Parathyroid adenoma (tissue), 2 donors: ENCODE data around the gene LEO1.

Experiments used
- H2AFZ ChIP-seq: fragments of 300-600 bp; sonication (generic); one replicate; pipeline ENCODE4 v1.7.0; 2017; ENCODE audit warnings: antibody characterized with exemption, mild to moderate bottlenecking
- H3K27ac ChIP-seq: fragments of 300-600 bp; sonication (generic); one replicate; pipeline ENCODE4 v1.7.0; 2017
- H3K27me3 ChIP-seq: fragments of 300-600 bp; sonication (generic); one replicate; pipeline ENCODE4 v1.7.0; 2017; ENCODE audit warnings: low read length; ENCODE audit not compliant: control insufficient read depth, insufficient read depth
- H3K36me3 ChIP-seq: fragments of 300-600 bp; sonication (generic); one replicate; pipeline ENCODE4 v1.7.0; 2017; ENCODE audit warnings: low read length; ENCODE audit not compliant: control insufficient read depth, insufficient read depth
- H3K4me1 ChIP-seq: fragments of 300-600 bp; sonication (generic); one replicate; pipeline ENCODE4 v1.7.0; 2017; ENCODE audit warnings: control low read depth
- H3K4me2 ChIP-seq: fragments of 300-600 bp; sonication (generic); one replicate; pipeline ENCODE4 v1.7.0; 2017; ENCODE audit warnings: low read length
- H3K4me3 ChIP-seq: fragments of 300-600 bp; sonication (generic); one replicate; pipeline ENCODE4 v1.7.0; 2017; ENCODE audit warnings: low read depth, low read length
- H3K79me2 ChIP-seq: fragments of 300-600 bp; sonication (generic); one replicate; pipeline ENCODE4 v1.7.0; 2017; ENCODE audit warnings: control low read depth
- H3K9ac ChIP-seq: fragments of 300-600 bp; sonication (generic); one replicate; pipeline ENCODE4 v1.7.0; 2017; ENCODE audit warnings: mild to moderate bottlenecking
- H3K9me3 ChIP-seq: fragments of 300-600 bp; sonication (generic); one replicate; pipeline ENCODE4 v1.7.0; 2017; ENCODE audit warnings: low read length; ENCODE audit not compliant: control insufficient read depth
- TF ChIP-seq, protein P1 (sequence below): fragments of 300-600 bp; sonication (generic); IDR thresholded peaks from one replicate; pipeline ENCODE4 v1.7.0; 2017; ENCODE audit warnings: antibody characterized with exemption, mild to moderate bottlenecking
- donor health status: primary hyperparathyroidism.

The LEO1 gene

DNA sequence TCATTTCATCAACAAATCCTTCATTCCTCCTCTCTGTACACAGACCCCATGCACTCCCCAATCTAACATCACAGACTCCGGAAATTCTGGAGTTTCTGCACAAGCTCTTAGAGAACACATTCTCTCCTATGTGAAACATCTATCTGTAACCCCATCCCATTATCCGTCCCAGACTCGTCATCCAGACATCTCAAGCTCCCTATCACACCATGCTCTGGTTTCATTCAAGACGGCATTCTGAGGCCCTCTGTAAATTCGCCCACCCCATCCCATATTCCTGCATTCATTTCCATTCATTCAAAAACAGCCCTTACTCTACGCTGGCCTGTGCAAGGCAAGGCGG, 575 bp downstream of the LEO1 start:
- no peaks in the 10 kb centered on the region for H3K36me3 ChIP-seq
- peak overlapping the region; percentile 76 for H3K9ac ChIP-seq
- no peaks in the 10 kb centered on the region for H3K9me3 ChIP-seq
- peak overlapping the region; percentile 96 for H3K4me3 ChIP-seq
- H3K4me1 ChIP-seq, result peaks cover 2% of the 10 kb centered on the region
- peak overlapping the region; percentile 91 for H2AFZ ChIP-seq
- H3K79me2 ChIP-seq, result peaks cover 19% of the 10 kb centered on the region
- peak overlapping the region; percentile 82 for H3K4me2 ChIP-seq
- H3K27ac ChIP-seq, result peak overlapping the region; percentile 88
- TF ChIP-seq, protein P1, sequence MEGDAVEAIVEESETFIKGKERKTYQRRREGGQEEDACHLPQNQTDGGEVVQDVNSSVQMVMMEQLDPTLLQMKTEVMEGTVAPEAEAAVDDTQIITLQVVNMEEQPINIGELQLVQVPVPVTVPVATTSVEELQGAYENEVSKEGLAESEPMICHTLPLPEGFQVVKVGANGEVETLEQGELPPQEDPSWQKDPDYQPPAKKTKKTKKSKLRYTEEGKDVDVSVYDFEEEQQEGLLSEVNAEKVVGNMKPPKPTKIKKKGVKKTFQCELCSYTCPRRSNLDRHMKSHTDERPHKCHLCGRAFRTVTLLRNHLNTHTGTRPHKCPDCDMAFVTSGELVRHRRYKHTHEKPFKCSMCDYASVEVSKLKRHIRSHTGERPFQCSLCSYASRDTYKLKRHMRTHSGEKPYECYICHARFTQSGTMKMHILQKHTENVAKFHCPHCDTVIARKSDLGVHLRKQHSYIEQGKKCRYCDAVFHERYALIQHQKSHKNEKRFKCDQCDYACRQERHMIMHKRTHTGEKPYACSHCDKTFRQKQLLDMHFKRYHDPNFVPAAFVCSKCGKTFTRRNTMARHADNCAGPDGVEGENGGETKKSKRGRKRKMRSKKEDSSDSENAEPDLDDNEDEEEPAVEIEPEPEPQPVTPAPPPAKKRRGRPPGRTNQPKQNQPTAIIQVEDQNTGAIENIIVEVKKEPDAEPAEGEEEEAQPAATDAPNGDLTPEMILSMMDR, result no peak
- H3K27me3 ChIP-seq, result no peaks in the 10 kb centered on the region

DNA sequence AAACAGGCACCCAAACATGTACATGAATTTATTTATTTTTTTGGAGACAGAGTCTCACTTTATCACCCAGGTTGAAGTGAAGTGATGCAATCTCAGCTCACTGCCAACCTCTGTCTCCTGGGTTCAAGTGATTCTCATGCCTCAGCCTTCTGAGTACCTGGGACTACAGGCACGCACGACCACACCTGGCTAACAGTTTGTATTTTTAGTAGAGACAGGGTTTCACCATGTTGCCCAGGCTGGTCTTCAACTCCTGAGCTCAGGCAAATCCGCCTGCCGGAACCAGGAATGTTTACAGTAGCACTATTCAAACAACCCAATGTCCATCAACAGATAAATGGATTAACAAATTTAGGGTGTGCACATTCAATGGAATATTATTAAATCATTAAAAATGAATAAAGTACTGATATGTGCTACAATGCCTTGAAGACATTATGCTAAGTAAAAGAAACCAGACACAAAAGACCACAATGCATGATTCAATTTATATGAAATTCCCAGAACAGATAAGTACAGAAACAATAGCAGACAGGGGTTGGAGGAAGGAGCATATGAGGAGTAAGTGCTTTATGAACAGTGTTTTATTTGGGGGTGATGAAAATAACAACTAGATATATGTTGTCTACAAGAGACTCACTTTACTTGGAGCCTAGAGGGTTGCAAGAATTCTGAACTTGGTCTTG, 1.3 kb downstream of the LEO1 start:
- Histone ChIP-seq H3K79me2 (peaks cover 19% of the 10 kb centered on the region), H3K4me2 (peak overlapping the region; percentile 82), H3K9ac (no peak overlapping the region), H2AFZ (no peak overlapping the region), H3K36me3 (no peaks in the 10 kb centered on the region), H3K4me1 (peaks cover 2% of the 10 kb centered on the region), H3K27me3 (no peaks in the 10 kb centered on the region), H3K9me3 (no peaks in the 10 kb centered on the region), H3K27ac (no peak overlapping the region), H3K4me3 (peak overlapping the region; percentile 96)
- TF ChIP-seq, protein P1, result no peak

DNA sequence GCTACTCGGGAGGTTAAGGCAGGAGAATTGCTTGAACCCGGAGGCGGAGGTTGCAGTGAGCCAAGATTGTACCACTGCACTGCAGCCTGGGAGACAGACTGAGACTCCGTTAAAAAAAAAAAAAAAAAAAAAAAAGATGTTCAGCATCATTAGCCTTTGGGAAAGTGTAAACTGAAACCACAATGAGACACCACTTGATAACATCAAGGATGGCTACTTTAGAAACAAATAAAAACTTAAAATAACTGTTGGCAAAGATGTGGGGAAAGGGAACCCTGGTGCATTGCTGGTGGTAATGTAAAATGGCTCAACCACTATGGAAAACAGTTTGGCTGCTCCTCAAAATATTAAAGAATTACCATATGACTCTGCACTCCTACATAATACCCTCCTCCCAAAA, 1.9 kb downstream of the LEO1 start:
- no peaks in the 10 kb centered on the region for H3K27me3 ChIP-seq
- H3K27ac ChIP-seq, result no peak overlapping the region
- no peak overlapping the region for H3K4me2 ChIP-seq
- TF ChIP-seq, protein P1, result no peak
- H3K79me2 ChIP-seq, result peaks cover 19% of the 10 kb centered on the region
- no peaks in the 10 kb centered on the region for H3K36me3 ChIP-seq
- no peaks in the 10 kb centered on the region for H3K9me3 ChIP-seq
- no peak overlapping the region for H3K9ac ChIP-seq
- no peak overlapping the region for H3K4me3 ChIP-seq
- H2AFZ ChIP-seq, result no peak overlapping the region
- peaks cover 2% of the 10 kb centered on the region for H3K4me1 ChIP-seq

- Histone ChIP-seq H3K4me3 (no peak overlapping the region), H2AFZ (no peak overlapping the region), H3K36me3 (no peaks in the 10 kb centered on the region), H3K9ac (no peak overlapping the region), H3K4me2 (no peak overlapping the region), H3K27me3 (no peaks in the 10 kb centered on the region), H3K79me2 (peaks cover 19% of the 10 kb centered on the region), H3K27ac (no peak overlapping the region), H3K9me3 (no peaks in the 10 kb centered on the region), H3K4me1 (peaks cover 2% of the 10 kb centered on the region)
- TF ChIP-seq, protein P1, result no peak
Measured at GRCh38 chr15:51967583-51967982, 4.0 kb downstream of the LEO1 start.

DNA sequence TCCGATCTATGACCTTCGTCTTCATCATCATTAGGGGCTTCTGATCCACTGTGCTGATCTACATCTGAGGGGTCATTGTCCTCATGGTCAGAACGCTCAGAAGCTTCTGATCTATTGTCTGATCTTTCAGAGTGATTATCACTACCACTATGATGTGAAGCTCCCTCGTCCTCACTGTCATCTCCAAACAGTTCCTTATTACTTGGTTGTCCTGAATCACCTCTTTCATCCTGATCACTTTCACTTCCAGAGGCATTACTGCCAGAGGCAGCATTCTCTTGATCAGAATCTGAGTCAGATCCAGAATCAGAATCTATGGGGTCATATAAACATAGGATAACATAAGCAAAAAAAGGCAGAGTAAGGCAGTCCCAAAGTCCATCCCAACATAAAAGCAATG, 5.4 kb downstream of the LEO1 start:
- Histone ChIP-seq H2AFZ (no peak overlapping the region), H3K36me3 (no peaks in the 10 kb centered on the region), H3K27me3 (no peaks in the 10 kb centered on the region), H3K9me3 (no peaks in the 10 kb centered on the region), H3K9ac (no peak overlapping the region), H3K4me2 (no peak overlapping the region), H3K27ac (no peak overlapping the region), H3K4me3 (no peak overlapping the region), H3K79me2 (peaks cover 19% of the 10 kb centered on the region), H3K4me1 (peaks cover 2% of the 10 kb centered on the region)
- TF ChIP-seq, protein P1, result no peak
